Activated CD8-positive, alpha-beta memory T cell treated with anti-CD3 and anti-CD28 coated beads for 24 hours (primary cell): ENCODE results near the gene RAB1B.
"Not testable (repeated sequence)": the region's sequence is repeated elsewhere in the genome, so short reads cannot be mapped to it uniquely, and the experiment has no call there.

Experiments used
- DNase-seq: peaks from one replicate; pipeline ENCODE4 v3.0.0-alpha.2; 2020

Gene RAB1B

GRCh38 chr11:66267379-66268243 lies 828 bp upstream of the RAB1B start:
- DNase-seq, result peak; percentile 94

GRCh38 chr11:66268952-66269905 lies 790 bp downstream of the RAB1B start:
- no peak for DNase-seq

- no peak for DNase-seq
These were observed 3.4 kb downstream of the RAB1B start for GRCh38 chr11:66271816-66272215.

GRCh38 chr11:66272596-66272995 lies 4.2 kb downstream of the RAB1B start:
- no peak for DNase-seq

GRCh38 chr11:66274219-66274618 lies 5.8 kb downstream of the RAB1B start:
- no peak for DNase-seq

- DNase-seq, result no peak
These were observed 7.0 kb downstream of the RAB1B start for GRCh38 chr11:66275396-66275795.

GRCh38 chr11:66275984-66276612 lies 7.7 kb downstream of the RAB1B start:
- DNase-seq, result no peak

- DNase-seq, result not testable (repeated sequence)
These were observed 8.2 kb downstream of the RAB1B start for GRCh38 chr11:66276619-66277018.

GRCh38 chr11:66277064-66277463 lies 8.6 kb downstream of the RAB1B start:
- DNase-seq, result not testable (repeated sequence)

GRCh38 chr11:66277471-66278362 lies 9.3 kb downstream of the RAB1B start, which contains the start of gene CNIH2:
CNIH2 (plus strand) TSS chr11:66278175; CDS start chr11:66278457, 282 bp downstream.
- DNase-seq, result peak; percentile 77

GRCh38 chr11:66278363-66279091 lies 10.1 kb downstream of the RAB1B start:
- no peak for DNase-seq

- DNase-seq, result no peak
These were observed 10.8 kb downstream of the RAB1B start for GRCh38 chr11:66279092-66279734.

GRCh38 chr11:66280428-66280827 lies 12.0 kb downstream of the RAB1B start:
- DNase-seq, result no peak

- DNase-seq, result no peak
These were observed 12.6 kb downstream of the RAB1B start for GRCh38 chr11:66281001-66281400.

- DNase-seq, result no peak
These were observed 13.5 kb downstream of the RAB1B start for GRCh38 chr11:66281776-66282467.

- peak; percentile 99 for DNase-seq
These were observed 14.3 kb downstream of the RAB1B start for GRCh38 chr11:66282468-66283455.

GRCh38 chr11:66283461-66284105 lies 15.1 kb downstream of the RAB1B start:
- DNase-seq, result peak; percentile 57

GRCh38 chr11:66284526-66285078 lies 16.2 kb downstream of the RAB1B start:
- DNase-seq, result no peak
